ENCODE data around the gene MAPK6. TPM values are rescaled to one million over a fixed set of nuclear protein-coding genes. Genes with fewer than 3 reads are reported as not detected.

Gene MAPK6
- total RNA-seq, 4 donors from 2014 or later, result 14.1 to 34.6 (median 22.3) TPM

DNA sequence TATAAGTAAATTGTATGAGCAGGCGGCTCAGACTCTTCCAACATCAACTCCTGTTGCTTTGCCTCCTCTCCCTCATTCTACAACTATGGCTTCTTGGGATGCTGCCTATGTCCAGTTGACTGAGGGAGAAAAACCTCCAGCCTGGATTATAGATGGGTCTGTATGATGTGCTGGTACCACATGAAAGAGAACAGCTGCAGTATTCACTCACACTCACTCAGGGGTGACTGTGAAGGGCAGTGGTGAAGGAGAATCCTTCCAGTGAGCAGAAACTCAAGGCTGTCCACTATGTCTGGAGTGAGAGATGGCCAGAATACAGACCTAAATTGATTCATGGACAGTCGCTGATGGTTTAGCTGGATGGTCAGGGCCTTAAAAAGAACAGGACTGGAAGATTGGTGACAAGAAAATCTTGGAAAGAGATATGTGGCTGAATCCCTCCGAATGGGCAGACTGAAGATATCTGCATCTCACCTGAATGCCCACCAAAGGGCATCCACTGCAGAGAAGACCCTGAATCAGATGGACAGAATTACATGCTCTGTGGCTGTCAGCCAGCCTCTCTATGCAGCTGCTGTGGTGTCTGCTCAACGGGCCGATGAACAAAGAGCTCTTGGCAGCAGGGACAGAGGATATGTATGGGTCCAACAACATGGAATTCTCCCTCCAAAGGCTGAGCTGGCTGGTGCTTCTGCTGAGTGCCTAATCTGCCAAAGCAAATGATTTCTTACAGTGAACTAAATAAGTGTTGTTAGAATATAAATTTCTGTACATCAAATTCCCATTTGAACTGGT lies 95.4 kb downstream of the MAPK6 start:
- TF ChIP-seq, protein P1, sequence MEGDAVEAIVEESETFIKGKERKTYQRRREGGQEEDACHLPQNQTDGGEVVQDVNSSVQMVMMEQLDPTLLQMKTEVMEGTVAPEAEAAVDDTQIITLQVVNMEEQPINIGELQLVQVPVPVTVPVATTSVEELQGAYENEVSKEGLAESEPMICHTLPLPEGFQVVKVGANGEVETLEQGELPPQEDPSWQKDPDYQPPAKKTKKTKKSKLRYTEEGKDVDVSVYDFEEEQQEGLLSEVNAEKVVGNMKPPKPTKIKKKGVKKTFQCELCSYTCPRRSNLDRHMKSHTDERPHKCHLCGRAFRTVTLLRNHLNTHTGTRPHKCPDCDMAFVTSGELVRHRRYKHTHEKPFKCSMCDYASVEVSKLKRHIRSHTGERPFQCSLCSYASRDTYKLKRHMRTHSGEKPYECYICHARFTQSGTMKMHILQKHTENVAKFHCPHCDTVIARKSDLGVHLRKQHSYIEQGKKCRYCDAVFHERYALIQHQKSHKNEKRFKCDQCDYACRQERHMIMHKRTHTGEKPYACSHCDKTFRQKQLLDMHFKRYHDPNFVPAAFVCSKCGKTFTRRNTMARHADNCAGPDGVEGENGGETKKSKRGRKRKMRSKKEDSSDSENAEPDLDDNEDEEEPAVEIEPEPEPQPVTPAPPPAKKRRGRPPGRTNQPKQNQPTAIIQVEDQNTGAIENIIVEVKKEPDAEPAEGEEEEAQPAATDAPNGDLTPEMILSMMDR (IDR thresholded peaks at IDR 0.05; ENCODE audit: low read depth), result no peak

DNA sequence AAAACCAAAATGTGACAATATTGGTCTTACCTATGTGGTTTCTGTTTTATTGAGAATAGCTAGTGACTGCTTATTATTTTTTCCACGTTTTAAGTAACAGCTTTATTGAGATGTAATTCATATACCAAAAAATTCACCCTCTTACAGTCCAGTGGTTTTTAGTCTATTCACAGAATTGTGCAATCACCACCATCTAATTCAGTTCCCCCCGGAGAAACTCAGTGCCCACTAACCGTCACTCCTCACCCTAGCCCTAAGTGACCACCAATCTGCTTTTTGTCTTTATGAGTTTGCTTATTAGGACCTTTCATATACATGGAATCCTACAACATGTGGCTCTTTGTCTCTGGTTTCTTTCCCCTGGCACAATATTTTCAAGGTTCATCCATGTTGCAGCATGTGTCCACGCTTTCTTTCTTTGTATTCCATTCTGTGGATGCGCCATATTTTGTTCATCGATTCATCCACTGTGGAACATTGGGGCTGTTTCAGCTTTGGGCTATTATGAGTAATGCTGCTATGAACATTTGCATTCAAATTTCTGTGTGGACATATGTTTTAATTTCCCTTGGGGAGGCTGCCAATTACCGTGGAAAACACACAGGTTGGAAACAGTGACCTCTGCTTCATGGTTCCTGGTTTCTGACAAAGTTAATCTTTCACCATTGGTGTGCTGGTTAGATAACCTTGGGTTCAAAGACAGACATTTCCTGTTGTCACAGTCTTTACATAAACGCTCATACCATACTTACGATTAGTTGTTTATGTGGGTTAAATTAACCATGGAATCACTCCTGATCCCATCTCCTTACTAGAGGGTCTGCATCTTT lies 96.8 kb downstream of the MAPK6 start:
- TF ChIP-seq, protein P1 (IDR thresholded peaks at IDR 0.05; ENCODE audit: low read depth), result no peak

Other genes with a start within 250 kb of the MAPK6 start
- gene TMOD3, start 189.6 kb upstream of the MAPK6 start, total RNA-seq, result 10 to 100 TPM; 26.7 to 37.3 (median 30.2) TPM
- gene LEO1, start 47.4 kb upstream of the MAPK6 start, total RNA-seq, result 10 to 100 TPM in 3 of 4 donors, 1 to 10 TPM in 1; 9.5 to 13.2 (median 10.9) TPM
- gene BCL2L10, start 93.6 kb downstream of the MAPK6 start, total RNA-seq, result not detected
- gene GNB5, start 172.2 kb downstream of the MAPK6 start, total RNA-seq, result 10 to 100 TPM; 12.2 to 24.0 (median 17.2) TPM

Measured in subcutaneous adipose tissue (tissue), 4 donors.